Glomerular endothelial cell (primary cell): Measurements from ENCODE around the gene SCGB1C1. TPM values are rescaled to one million over a fixed set of nuclear protein-coding genes. Genes with fewer than 3 reads are reported as not detected.
A peak's percentile ranks its signal among the peaks of the same experiment; 100 is the strongest.
"Not testable (repeated sequence)": the region's sequence is repeated elsewhere in the genome, so short reads cannot be mapped to it uniquely, and the experiment has no call there.

Source experiments
- DNase-seq: peaks from one replicate; pipeline ENCODE4 v3.0.0-alpha.2; 2011; ENCODE audit warnings: low read depth, low spot score; ENCODE audit errors: extremely low read depth
- total RNA-seq: library from RNA; depleted of rRNA; stranded (reverse); fragments of >200 nt; gene quantifications from 2 replicates; pipeline ENCODE4 v1.2.3, GENCODE V29; 2015

The SCGB1C1 gene
- total RNA-seq, 1 donor from 2014 or later = not detected

DNA sequence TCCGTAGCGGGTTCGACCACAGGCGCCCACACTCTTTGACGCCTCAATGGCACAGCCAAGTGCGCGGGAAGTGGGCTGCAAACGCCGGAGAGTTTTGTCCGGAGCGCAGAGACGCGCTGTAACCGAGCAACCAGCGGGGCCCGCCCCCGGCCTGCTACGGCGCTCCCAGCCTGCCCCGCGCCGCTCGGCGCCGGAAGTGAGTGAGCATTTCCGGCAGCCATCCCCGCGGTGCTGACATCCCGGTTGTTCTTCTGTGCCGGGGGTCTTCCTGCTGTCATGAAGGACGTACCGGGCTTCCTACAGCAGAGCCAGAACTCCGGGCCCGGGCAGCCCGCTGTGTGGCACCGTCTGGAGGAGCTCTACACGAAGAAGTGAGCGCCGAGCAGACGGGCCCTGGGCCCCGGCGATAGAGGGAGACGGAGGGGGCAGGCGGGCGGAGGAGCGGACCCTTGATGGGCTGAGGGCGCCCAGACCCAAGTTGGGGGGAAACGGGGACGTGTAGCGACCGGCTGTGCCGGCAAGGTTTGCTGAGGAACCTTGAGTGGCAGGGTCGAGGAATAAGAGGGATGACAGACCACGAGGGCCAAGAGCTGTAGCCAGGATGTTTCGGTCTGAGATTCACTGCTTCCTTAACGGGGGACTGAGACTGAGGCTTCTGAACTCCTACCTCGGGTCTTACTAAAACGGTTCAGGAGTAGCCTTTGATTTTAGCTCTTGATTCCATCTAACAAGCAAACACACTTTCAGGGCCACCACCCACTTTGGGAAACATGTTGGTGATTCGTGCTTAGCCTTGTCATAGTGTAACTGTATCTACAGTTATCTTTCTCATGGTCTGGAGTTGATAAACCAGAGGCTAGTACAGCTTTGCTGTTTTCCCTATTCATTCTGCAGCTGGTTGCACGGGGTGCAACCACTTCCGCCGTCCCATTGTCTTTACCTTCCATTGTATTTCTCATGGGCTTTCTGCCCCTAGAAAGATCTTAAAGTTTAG lies 44.2 kb downstream of the SCGB1C1 start, which contains the start of gene PSMD13:
Gene PSMD13 (plus strand): TSS at position 203 of the 994 bp plus-strand sequence. CDS start 74 bp downstream, at position 277.
- DNase-seq = peak; percentile 33

DNA sequence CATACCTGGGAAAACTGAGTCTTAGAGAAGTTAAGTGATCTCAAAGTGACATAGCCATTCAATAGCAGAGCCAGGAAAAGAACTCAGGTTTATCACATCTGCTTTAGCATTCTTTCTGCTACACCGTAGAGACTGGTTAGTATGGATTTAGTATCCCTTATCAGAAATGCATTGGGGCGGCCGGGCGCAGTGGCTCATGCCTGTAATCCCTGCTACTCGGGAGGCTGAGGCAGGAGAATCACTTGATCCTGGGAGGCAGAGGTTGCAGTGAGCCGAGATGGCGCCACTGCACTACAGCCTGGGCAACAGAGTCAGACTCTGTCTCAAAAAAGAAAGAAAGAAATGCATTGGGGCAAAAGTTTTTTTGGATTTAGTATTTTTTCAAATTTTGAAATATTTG lies 45.5 kb downstream of the SCGB1C1 start:
- not testable (repeated sequence) for DNase-seq

DNA sequence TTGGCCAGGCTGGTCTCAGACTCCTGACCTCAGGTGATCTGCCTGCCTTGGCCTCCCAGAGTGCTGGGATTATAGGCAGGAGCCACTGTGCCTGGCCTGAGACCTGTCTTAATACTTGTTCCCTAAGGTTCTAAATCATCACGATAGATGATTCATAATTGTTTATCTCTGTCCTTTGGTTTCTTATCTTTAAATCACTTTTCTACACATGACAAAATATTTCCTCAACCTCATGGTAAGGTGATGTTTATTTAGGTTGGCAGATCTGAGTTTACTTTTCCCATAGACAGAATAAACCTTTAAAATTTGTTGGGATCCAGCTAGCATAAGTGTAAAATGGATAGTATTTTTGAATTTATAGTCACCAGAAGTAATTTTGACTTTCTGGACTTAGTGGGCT lies 47.4 kb downstream of the SCGB1C1 start:
- no peak for DNase-seq

DNA sequence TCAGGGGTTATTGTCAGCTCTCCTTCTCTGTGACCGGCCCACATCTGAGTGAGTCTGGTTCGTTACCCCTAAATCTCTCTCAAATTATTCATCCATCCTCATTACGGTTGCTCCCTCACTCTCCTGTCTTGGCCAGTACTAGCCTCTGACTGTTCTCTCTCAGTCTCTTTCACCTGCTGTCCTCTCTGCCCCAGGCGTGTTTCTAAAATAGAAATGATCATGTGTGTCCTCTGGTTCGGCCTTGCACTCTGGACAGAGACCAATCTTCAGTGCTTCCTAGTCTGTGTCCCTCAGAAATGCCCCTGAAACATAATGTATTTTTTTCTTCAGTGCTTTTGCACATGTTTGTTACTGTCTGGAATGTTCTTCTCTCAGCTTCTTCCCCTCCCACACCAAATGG lies 48.8 kb downstream of the SCGB1C1 start:
- no peak for DNase-seq

Other genes starting within 250 kb of the SCGB1C1 start
- 24.3 and 29.1 TPM in 2 replicates for gene BET1L, start 14.3 kb downstream of the SCGB1C1 start, total RNA-seq
- gene RIC8A, start 14.6 kb downstream of the SCGB1C1 start, total RNA-seq = 113 and 118 TPM in 2 replicates
- 10.4 and 15.3 TPM in 2 replicates for gene SIRT3, start 43.3 kb downstream of the SCGB1C1 start, total RNA-seq
- gene PSMD13, start 43.9 kb downstream of the SCGB1C1 start, total RNA-seq = 176 and 182 TPM in 2 replicates
- gene NLRP6, start 85.3 kb downstream of the SCGB1C1 start, total RNA-seq = not detected in 2 replicates
- 19.7 and 40.7 TPM in 2 replicates for gene PGGHG, start 96.0 kb downstream of the SCGB1C1 start, total RNA-seq
- not detected in 2 replicates for gene IFITM5, start 106.4 kb downstream of the SCGB1C1 start, total RNA-seq
- 161 and 344 TPM in 2 replicates for gene IFITM2, start 114.7 kb downstream of the SCGB1C1 start, total RNA-seq
- 9.8 and 86.5 TPM in 2 replicates for gene IFITM1, start 121.0 kb downstream of the SCGB1C1 start, total RNA-seq
- 253 and 440 TPM in 2 replicates for gene IFITM3, start 127.8 kb downstream of the SCGB1C1 start, total RNA-seq
- gene B4GALNT4, start 176.4 kb downstream of the SCGB1C1 start, total RNA-seq = 4.7 and 5.3 TPM in 2 replicates
- 0.41 and 1.9 TPM in 2 replicates for gene PKP3, start 201.1 kb downstream of the SCGB1C1 start, total RNA-seq
- 71.5 and 84.7 TPM in 2 replicates for gene SIGIRR, start 221.9 kb downstream of the SCGB1C1 start, total RNA-seq
- 1.2 and 2.0 TPM in 2 replicates for gene ANO9, start 248.9 kb downstream of the SCGB1C1 start, total RNA-seq